Measurements from ENCODE around the gene CYLD.

CYLD gene

DNA sequence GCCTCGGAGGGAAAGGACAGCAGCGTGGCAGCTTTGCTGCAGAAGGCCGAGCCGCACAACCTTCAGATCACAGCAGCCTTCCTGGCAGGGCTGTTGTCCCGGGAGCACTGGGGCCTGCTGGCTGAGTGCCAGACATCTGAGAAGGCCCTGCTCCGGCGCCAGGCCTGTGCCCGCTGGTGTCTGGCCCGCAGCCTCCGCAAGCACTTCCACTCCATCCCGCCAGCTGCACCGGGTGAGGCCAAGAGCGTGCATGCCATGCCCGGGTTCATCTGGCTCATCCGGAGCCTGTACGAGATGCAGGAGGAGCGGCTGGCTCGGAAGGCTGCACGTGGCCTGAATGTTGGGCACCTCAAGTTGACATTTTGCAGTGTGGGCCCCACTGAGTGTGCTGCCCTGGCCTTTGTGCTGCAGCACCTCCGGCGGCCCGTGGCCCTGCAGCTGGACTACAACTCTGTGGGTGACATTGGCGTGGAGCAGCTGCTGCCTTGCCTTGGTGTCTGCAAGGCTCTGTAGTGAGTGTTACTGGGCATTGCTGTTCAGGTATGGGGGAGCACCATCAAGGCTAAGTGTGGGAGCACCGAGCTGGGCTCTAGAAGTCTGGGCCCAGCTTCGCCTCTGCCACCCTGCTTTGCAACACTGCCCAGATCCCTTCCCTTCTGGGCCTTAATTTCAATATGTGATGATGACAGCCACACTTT, 29.9 kb upstream of the CYLD start:
- DNase-seq, result no peak

DNA sequence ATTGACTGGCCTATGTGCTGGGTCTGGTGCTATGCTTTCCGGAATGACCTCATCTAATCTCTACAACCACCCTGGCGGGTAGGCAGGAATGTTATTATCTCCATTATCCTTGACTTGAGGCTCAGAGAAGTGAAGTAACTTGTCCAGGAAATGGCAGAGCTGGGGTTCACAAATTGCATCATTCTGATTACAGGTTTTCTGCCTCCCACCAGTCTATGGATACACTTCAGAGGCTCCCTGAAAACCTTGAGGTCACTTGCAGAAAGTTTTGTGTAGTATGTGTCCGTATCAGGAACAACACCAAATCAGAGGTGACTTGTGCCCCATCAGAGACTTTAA, 29.4 kb upstream of the CYLD start:
- DNase-seq, result no peak

DNA sequence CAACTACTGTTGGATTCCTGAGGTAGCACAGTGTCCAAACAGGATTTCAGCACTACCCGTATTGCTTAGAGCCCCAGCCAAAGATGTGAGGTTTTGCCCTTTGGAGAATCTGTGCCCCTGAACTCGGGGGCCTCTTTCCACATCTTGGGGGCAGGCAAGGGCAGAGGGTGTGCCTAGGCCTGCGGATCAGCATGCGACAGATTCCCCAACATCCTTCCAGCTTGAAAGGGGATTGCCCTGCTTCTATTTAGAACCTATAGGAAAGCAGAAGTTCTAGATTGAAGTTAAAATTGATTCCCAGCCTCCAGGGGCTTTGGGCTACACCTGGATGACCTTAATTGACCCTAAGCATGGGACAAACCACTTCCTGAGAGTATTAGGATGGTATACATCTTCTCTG, 28.9 kb upstream of the CYLD start:
- DNase-seq, result no peak

DNA sequence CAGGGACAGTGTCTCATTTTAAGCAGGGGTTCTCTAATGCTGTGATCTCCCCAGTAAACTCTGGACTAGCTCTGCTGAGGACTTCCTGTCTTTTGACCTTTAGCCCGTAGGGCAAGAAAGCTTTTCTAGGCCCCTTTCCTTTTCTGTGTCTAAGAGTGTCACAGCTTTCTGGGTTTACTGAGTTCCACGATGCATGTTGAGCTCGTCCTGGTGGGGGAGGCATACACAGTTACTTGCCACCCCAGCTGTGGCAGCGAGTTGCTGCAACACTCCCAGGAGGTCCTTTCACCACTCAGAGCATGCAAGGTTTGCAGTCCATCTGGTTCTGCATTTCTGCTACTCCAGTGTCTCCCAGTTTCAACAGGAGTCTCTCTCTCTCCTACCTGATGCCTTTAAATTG, 24.8 kb upstream of the CYLD start:
- DNase-seq, result no peak

DNA sequence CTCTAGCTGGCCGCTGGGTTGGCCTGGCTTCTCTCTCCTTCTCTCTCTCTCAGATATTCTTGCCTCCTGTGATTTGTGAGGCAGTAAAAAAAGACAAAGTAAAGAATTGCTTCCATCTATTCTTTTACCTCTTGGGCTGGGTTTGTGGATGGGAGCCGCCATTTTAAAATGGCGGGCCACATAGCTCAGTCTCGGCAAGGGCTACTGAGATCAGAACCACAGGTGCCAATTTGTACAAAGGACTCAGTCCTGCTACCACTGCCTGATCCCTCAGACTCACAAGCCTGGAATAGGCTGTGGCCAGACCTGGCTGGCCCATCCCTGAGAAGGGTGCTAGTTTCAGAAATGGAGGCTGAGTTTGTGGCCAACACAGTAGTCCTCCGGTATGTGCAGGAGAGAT, 24.4 kb upstream of the CYLD start:
- no peak for DNase-seq

DNA sequence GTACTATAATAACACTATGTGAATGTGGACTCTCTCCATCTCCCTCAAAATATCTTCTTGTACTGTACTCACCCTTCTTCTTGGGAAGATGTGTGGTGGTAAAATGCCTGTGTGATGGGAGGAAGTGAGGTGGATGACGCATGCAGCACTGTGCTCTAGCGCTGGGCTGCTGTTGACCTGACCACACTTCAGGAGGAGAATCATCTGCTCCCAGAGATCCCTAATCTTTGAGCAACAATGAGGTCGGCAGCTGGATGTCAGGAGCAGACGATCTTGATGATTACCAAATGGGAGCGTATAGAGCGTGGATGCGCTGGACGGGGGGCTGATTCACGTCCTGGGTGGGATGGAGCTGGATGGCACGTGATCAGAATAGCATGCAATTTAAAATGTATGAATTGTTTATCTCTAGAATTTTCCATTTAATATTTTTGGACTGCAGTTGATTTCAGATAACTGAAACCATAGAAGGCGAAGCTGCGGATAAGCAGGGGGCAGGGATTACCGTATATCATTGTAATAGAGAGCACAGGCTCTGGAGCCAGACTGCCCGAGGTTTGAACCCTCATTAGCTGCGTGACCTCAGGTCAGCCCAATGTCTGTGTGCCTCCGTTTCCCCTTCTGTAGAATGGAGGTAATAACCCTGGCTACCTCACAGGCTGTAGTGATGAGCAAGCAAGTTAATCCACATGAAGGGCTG, 23.7 kb upstream of the CYLD start:
- no peak for DNase-seq

DNA sequence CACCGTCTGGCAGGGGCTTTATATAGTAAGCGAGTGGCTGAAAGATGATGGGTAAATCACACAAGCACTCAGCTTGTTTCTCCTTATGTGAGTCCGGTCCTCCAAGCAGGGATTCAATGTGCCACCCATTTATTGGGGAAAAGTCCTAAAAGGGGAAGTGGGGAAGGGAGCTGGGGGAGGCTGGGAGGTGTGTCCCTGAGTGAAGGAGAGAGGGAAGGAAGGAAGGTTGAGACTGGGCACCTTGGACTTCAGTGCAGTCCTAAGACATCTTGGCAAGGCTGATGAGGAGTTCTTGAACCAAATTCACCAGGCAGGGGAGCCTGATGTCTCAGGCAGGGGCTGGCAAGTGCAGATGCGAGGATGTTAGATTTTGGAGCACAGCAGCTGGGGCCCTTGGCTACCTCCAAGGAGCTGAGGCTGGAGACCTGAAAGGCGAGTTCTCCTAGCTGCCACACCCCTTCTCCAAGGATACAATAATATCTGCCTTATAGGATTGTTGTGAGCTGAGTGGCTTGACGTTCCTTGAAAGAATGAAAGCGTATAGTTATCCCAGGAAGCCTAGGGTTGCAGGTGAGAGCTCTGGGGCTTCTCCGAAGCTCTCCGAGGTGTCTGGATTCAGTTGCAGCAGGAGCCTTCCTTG, 23.0 kb upstream of the CYLD start:
- DNase-seq, result no peak

DNA sequence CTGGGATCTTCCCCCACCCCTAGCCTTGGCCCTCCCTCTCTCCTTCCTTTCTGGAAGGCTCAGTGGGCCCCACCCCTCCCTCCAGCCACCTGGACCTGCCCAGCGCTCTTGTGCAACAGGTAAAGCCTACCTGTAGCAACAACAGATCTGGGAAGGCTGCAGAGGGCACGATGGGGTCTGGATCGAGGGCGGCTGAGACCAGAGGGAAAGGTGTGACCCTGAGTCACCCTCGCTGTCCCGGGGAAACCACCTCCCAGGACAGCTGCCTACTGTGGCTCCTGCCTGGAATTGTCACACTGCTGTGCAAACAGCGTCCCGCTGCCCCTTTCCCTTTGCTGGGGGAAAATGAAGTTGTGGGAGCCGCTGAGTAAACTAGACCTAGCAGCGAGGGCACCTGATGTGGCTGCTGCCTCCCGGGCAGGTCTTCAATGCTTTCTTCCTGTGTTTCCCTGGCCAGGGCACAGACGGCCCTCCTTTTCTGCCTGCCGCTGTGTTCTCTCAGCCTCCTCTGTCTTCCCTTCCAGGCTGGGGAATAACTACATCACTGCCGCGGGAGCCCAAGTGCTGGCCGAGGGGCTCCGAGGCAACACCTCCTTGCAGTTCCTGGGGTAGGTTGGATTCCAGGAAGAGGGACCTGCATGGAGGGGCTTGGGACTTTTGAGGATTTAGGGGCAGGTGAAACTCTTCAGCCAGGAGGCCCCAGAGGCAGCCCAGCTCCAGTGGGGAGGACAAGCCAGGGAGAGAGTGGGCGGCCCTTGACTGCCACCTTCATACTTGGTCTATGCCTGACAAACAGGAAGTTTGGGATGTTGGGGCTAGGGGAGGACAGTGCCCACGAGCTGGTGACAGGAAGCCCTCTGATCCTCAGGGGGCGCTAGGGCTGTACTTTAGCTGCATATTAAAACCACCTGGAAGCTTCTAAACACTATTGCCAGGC, 22.2 kb upstream of the CYLD start:
- DNase-seq, result no peak

DNA sequence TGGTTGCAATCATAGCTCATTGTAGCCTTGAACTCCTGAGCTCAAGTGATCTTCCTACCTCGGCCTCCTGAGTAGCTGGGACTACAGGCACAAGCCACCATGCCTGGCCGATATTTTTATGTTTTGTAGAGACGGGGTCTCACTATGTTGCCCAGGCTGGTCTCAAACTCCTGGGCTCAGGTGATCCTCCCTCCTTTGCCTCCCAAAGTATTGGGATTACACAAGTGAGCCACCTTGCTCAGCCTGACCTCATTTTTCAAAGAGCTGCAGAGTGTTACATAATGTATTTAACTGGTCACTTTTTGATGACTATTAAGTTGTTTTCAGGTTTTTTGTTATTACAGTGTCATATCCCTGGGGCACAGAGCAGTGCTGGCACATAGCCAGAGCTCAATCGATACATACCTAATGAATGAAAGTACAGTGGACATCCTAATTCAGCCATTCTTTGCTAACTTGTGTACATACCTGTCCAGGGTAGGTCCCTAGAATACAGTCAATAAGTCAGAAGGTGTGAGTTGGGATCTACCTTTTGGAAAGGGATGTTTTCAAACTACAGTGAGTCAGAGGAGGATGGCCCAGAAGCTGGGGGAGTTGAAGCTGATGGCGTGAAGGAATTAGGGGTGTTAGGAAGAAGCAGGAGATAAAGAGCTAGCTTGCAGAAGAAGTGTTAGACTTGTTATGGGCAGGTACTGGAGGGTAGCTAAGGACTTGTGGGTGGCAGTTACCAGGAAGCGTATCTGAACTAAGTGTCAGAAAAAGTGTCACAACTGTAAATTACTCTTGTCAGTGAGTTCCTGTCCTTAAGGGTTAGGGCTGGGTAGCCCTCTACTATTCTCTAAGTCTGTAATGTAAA, 20.1 kb upstream of the CYLD start:
- no peak for DNase-seq

DNA sequence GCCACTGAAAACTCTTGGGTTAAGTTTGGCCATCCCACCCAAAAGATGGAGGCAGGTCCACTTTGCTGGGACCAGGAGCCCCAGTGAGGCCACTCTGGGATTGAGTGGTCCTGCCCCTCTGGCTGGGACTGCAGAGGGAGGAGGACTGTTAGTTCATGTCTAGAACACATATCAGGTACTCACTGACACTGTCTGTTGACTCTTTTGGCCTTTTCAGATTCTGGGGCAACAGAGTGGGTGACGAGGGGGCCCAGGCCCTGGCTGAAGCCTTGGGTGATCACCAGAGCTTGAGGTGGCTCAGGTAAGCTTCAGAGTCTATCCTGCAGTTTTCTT, 19.5 kb upstream of the CYLD start:
- no peak for DNase-seq

DNA sequence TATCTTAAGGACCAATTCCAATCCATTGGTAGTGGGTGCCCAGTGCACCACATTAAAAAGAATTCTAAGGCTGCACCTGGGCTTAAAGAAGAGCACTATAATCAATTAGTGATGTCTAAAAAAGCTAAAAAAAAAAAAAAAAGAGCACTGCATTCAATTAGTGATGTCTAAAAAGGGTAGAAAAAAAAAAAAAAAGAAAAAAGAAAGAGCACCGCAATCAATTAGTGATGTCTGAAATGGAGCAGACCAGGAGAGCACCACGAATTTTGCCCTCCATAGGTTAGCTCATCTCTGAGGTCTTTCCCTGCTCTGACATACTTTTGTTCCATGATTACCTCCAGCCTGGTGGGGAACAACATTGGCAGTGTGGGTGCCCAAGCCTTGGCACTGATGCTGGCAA, 18.9 kb upstream of the CYLD start:
- no peak for DNase-seq

DNA sequence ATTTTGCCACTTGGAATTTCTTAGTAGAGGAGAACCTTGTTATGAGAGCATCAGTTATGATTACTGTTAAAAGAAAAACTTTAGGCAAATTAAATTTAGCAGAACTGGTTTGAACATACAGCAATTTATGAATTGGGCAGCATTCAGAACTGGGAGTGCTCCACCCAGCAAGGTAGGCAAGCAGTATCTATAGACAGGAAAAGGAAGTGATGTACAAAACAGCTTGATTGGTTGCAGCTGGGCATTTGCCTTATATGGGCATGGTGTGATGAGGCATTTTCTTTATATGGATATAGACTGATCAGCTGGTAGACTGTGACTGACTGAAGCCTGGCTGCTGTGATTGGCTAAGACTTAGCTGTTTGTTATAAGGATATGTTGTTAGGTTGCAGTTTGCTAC, 17.6 kb upstream of the CYLD start:
- no peak for DNase-seq

DNA sequence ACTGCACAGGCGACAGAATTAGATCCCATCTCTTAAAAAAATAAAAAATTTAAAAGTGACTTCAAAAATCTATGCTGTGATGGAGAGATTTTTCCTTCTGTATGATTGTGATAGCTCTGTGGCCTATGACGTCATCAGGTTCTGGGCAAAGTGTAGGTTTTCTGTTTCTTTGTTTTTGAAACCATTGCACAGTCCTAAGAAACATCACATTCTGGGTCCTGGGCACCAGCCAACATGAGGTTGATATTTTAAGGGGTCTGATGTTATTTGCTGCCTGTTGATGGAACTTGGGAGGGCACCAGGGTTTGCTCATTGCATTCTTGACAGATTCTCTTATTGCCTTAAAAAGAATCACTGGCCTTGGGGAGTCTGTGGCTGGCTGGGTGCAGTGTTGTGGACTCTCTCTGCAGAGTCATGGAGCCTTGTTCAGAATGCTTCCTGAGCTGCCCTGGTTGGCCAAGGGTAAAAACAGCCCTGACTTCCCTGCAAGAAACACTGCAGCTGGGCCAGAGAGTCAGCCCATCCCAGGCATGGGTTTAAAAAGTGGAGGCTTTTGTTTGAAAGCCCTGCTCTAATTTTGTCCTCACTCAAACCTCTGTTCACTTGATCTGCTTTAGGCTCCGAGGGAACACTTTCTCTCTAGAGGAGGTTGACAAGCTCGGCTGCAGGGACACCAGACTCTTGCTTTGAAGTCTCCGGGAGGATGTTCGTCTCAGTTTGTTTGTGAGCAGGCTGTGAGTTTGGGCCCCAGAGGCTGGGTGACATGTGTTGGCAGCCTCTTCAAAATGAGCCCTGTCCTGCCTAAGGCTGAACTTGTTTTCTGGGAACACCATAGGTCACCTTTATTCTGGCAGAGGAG, 10.5 kb upstream of the CYLD start:
- no peak for DNase-seq

DNA sequence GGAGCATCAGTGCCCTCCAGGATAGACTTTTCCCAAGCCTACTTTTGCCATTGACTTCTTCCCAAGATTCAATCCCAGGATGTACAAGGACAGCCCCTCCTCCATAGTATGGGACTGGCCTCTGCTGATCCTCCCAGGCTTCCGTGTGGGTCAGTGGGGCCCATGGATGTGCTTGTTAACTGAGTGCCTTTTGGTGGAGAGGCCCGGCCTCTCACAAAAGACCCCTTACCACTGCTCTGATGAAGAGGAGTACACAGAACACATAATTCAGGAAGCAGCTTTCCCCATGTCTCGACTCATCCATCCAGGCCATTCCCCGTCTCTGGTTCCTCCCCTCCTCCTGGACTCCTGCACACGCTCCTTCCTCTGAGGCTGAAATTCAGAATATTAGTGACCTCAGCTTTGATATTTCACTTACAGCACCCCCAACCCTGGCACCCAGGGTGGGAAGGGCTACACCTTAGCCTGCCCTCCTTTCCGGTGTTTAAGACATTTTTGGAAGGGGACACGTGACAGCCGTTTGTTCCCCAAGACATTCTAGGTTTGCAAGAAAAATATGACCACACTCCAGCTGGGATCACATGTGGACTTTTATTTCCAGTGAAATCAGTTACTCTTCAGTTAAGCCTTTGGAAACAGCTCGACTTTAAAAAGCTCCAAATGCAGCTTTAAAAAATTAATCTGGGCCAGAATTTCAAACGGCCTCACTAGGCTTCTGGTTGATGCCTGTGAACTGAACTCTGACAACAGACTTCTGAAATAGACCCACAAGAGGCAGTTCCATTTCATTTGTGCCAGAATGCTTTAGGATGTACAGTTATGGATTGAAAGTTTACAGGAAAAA, 9.7 kb upstream of the CYLD start:
- DNase-seq, result no peak

DNA sequence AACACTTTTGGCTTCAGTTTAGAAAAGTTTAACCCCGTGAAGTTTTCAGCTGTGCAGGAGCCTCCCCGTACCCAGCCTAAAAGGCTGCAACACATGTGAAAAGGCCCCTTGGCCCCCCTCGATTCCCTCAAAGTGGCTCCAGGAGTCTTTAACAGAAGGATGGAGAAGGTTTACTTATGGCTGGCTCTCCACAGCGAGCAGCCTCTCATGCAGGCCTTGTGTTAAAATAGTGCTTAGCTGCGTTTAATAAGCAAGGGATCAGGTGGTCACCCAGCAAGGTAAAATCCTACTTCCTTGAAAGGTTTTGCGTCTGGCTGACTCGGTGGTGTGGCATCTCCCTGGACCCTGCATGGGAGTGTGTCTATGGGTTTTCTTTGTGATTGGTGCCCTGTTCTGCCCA, 8.4 kb upstream of the CYLD start:
- DNase-seq, result no peak

DNA sequence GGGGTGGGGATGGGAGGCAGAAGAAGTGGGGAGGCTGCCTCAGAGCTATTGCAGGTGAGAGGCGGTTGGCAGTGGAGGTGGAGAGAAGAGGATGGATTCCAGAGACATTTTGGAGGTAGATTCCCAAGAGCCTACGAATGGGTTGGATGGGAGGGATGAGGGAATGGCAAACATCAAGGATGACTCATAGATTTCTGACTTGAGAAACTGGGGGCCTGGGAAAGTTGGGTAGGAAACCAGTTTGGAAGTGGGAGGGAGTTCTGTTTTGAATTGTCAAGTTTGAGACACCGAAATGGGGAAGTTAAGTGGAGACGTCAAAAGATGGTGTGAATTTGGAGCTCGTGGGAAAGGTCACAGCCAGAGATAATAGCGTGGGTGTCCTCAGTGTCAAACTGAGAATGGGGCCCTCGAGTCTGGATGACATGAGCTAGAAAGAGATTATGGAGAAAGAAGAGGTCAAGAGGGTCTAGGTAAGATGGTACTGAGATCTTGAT, 6.2 kb upstream of the CYLD start:
- no peak for DNase-seq

DNA sequence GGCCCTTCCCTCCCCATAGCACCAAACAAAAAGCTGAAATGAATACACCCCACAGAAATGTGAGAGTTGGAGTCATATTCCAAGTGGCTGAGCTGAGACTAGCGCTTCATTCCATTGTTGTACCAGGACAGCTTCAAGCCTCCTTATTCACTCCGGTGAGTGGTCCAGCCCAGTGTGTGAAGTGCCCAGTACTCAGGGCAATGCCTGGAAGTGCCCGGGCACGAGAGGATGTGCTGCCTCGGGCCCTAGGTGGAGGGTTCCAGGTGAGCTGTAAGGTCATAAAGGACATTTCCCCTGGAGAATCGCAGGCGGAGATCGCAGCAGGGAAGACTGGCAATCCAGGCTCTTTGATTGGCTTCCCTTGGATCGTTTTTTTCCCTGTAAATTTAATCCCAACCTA, 5.4 kb upstream of the CYLD start:
- no peak for DNase-seq

DNA sequence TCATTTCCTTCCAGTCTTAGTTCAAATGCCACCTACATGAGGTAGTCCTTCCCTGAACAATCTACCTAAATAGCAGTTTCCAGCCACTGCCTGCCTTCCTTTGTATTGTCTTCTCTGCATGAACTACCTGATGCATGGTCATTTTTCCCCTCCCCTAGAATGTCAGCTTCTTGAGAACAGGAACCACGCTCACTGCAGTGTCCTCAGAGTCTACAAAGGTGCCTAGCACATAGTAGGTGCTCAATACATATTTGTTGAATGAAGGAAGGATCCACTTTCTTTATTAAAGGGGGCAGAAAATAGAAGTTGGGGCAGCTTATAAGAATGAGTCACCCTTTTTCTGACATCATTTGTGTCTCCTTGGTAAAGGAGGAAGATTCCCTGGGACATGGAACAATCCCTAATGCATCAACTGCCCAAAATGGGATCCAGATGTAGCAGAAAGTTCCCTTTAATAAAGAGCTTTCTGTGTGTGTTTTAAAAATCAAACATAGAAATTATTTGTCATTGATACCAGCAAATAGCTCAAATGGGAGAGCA, 4.4 kb upstream of the CYLD start:
- no peak for DNase-seq

DNA sequence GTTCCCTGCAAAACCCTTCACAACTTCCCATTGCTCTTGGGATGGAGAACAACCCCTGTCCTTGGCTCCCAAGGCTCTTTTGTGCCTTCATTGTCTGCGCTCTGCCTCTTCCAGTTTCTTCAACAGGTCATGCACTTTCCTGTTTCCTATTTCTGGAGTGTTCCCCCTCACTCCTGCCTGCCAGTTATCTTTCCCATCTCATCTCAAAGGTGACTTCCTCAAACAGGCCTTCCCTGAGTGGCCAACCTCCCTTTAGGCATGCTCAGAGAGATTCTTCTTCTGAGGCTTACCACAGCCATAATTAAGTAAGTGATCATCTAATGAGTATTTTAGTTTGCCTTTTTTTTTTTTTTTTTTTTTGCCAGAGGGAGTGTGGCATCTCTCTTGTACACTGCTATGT, 2.9 kb upstream of the CYLD start:
- DNase-seq, result no peak

DNA sequence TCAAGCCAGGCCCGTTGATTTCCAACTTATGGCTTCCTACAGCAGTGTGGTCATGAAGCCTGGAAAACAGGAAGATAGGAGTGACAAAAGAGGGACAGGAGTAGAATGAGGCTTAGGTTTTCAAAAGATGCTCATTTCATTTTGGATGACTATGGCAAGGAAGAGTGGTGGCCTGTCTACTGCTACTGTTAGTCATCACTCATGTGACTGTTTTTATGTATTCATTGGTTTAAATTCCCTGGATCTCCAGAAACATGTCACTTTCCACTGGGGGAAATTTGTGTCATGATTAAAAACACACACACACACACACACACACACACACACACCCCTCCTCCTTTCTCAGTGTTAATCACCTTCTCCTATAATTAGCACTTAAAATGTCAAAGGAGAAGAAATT, 1.1 kb upstream of the CYLD start:
- peak in 1 of 2 donors; percentile 35 for DNase-seq
